Bone marrow (tissue), 2 donors: Measurements from ENCODE around the gene PCGF5.
"Not testable (repeated sequence)": the region's sequence is repeated elsewhere in the genome, so short reads cannot be mapped to it uniquely, and the experiment has no call there.

Source experiments
- DNase-seq, 2 donors: peaks; one replicate each; lab custom pipeline; 2025; lab: John Stamatoyannopoulos, UW

PCGF5 gene

DNA sequence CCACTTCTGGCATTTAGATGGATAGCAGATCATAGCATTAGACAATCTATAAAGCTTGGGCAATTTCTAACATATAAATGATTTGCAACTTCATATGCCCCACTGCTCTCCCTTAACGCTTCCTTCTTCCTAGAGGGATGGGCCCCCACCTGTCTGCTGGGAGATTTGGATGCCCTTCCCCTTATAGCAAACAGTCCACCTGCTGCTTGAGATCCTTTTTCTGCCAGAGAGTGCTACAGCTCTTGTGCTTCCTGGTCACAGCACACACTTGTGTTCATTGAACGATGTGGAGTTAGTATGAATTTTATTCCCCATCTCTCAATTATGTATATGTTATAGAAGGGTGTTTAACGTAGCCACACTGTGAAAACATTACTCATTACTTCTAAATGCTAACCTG is 10.4 kb upstream of the PCGF5 start:
- DNase-seq = no peak

DNA sequence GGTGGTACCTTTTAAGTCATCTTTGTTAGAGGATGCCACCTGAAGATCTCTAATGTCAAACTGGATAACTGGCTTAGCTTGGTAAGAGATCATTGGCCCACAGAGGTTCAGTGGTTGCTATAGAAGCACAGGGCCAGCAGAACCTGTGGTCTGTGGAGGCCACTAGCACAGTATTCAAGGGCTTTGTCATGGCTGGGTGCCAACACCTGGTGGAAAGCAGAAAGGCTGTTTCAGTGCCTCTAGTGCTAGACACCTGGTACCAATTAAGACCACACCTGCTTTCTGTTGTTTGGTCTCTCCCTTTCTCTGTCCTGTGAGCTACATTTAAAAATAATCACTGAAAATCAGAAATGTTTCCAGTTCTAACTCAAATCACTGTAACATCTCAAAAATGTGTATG is 10.0 kb upstream of the PCGF5 start:
- no peak for DNase-seq

DNA sequence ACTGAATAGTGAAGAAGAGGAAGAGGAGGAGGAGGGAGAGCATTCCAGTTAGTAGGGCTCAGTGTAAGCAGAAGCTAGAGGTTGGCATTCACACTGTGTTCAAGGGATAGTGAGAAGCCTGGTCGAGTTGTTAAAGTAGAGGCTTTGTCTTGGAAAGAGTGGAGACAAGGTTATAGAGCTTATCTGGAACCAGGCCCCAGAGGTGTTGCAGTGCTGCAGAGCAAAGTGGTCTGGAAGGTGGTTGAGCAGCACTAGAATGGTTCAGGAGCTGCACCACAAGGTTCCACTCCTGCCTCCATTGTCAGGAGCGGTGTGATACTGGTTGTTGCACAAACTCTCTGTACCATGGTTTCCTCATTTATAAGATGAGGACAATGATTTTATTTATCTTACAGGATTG is 8.8 kb upstream of the PCGF5 start:
- DNase-seq = no peak

DNA sequence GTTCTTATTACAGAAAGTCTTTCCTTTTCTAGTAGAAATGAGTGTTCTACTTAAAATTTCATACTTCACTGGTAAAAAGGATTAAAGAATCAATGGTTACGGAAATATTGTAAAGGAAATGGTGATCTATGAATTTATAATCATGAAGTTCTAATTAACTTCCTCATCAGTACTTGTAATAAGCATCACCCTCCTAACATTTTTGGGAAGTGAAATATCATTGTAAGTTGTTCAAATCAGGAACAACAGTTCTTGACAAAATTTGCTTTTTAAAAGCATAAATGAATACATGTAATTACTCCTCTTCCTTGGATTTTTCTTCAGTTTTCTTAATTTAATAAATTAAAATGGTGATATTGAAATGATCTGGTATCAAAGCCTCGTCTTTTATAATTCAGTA is 5.6 kb upstream of the PCGF5 start:
- DNase-seq = no peak

DNA sequence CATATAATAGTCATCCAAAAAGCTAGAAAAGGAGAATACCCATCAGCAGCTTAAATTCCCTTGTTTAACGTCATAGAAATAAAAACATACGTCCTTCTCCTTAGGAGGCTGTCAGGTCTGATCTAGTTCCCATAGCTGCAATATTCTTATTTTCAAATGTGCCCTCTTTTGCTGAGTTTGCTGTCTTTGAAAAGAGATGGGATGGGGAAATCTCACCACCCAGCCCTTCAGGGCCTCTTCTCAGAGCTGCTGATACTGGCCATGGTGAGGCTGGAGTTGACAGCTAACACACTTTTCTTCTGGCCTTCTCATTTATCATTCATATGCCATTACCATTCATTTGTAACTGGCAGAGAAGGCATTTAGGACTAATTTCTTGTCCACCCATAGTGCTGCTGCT is 5.1 kb upstream of the PCGF5 start:
- no peak for DNase-seq

DNA sequence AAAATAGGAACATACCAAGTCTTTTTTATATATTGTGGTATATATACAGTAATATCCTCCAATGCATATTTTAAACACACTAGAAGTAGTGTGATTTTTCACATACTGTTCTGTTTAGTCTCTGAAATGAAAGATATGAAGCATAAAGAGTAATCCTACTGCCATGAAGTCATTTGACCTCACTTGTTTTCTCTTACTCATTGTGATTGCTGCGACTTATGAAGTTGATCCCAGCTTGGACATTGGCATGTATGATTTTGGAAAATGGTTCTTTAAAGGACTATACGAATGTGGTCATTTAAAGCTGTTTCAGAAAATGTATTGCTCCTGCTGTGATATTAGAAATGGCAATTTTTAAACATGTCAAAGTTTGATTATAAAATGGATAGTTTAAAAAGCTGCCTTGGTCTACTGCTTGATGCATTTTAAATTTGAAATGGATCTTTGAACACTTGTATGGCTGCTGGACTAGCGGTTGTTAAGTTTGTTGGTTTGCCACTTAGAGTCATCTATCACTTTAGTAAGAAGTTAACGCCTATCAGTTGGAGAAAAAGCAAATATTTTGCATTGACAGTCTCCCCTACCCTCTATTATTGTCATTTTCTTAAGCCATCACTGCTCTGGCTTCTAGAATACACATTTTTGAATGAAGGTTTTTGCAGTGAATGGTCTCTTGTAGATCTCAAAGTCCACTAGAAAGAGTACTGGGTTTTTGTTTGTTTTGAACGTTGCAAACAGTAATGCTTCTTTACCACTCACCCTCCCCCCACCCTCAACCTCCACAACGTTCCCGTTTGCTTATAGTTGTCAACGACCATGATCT is 881 bp upstream of the PCGF5 start:
- no peak for DNase-seq

DNA sequence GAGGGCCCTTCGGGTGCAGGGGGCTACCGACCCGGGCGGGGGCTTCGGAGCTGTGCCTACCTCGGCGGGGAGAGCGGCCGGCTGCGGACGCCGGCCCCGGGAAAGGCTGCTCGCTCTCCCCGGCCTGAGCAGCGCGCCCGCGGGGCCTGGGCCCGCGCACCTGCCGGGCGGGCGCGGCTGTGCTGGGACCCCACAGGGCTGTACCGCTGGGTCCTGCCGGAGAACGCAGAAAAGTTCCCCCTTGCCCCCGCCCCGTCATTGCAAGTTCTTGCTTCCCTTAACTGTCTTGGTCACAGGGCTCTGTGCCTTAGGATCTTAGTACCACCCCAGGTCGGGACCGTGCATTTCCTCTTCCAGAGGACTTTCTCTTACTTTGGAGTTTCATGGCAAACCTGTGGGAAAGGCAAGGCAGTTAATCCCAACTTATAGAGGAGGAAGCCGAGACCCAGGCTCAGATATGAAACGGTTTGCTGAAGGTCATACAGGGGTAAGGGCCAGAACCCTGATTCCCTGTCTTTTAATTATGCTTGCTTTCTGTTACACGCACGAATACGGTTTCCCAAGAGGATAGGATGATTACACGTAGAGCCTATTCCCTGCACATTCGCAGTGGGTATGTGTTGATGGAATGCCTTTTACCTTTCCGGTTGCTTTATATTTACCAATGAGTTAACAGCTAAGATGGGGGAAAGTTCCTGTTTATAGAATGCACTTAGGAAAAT is 652 bp downstream of the PCGF5 start:
- peak in 1 of 2 donors; percentile 36 for DNase-seq

DNA sequence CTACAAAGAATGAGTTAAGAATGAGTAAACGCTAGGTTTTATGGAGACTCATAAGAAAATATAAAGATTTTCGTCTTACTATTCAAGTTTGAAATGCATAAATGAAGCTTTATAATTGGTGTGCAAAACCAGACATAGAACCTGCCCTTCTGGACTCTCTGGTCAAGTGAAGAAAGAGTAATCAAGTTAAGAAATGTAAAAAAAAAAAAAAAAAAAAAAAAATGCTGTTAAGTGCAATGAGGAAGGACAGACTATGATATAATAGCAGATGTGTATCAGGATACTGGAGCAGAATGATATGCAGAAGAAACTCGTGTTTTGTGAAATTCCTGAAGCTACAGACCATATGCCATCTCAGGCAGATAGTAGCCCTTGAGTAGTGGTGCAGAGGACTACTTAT is 5.6 kb downstream of the PCGF5 start:
- no peak for DNase-seq

DNA sequence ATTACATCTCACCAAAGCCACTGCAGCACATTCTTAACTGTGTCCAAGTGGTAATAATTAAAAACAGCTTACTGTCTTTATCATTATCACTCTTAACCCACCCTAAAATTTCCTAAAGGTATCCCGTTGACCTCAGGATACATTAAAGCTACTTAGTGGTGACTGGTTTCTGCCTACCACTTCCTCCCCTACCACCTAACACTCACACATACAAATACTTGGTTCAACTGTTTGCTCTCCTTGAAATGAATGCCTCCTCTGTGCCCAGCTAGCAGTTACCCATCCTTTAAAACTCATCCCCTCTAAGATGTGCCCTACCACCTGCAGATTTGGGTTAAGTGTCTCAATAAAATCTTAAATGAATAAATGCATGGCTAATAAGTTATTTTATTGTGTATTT is 7.1 kb downstream of the PCGF5 start:
- DNase-seq = no peak

DNA sequence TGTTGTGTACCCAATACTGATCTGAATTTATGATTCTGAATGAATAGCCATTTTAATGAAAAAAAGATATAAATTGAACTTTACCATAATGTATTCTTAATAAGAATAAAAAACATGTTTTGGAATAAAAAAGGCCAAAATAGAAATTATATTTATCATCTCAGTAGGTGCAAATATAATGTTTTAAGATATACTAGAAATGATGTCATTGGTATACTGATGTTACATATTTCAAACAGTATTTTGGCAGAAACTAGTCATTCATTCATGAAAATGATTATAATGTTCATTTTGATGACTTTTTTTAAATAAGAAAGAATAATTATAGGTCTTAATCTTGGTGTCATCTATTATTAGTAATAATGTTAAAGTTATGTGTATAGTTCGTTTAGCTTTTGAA is 9.2 kb downstream of the PCGF5 start:
- no peak for DNase-seq

DNA sequence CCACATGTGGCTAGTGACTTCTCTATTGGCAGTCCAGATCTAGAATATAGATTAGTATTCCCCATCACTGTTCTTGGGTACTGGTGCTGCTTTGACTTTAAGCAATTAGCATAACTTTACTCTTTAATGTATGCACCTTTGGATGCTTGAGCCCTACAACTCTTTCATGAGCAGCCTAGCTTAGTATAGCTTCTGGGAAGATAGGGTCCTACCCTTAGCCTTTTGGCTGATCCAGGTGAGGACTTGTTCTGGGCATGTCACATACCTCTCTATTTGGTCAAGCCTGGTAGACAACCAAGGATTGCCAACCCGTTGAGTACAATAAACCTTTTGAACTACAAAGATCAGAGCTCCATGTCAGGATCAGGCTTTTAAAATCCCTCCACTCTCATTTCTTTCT is 17.7 kb downstream of the PCGF5 start:
- no peak for DNase-seq

DNA sequence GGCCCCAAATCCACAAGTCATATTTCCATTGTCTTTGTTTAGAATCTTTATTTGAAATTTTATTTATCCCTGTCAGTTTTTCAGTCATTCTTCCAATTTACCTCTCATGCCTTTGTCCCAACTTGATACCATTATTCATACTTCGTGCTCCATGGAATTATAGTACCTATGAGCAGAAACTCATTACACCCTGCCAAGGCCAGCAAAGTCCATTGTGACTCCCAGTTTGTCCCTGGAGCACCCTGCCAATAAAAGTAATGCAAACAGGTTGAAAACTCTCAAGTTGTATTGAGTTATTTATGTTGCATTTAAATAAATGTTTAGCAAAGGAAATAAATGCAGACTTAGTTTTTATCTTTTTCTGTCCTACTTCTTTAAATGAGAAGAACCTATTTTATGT is 19.3 kb downstream of the PCGF5 start:
- no peak for DNase-seq

DNA sequence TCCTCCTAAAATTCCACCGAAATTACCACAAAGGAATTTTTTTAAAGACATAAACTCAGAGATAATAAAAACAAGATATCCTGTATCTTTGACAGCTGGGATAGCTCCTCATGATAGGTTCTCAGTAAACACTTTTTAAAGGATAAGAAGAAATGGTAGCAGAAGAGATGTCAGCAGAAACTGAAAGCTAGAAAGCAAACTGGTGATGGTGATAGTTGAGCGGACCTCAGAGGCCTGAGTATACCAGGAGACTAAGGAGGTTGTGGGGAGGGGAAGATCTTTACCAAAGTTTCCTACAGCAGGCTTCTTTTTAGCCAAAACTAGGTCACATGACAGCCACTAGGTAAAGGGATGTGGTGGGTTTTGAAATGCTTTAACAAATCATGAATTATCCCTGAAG is 22.5 kb downstream of the PCGF5 start:
- DNase-seq = no peak

DNA sequence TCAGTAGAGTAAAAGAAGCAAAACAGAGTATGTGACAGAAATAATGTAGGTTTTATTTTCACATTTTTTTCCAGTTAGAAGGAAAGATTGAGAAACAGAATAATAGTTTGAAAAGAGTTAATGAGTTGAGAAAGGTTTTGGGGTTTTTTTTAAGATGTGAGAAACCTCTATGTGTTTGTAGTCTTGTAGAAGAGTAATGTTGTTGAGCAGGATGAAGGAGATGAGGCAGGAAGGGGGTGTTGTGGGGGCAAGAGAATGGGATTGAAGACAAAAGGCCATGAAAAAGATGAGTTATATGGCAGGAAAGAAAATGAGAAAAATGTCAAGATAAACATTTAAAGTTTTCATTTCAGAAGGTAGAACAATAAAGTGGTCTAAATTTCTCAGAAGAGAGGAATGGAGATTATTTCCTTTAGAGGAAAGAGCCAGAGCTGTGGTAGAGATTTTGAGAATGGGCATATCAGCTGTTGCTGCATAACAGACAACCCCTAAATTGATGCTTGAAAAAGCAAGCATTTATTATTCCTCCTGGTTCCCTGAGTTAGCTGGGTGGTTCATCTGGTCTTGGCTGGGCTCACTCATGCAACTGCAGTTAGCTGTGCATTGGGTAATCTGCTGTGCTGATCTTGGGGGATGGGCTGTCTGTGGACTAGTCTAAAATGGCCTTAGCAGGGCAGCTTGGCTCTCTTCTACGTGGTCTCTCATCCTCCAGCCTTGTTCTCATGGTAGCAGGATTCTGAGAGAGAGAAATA is 27.1 kb downstream of the PCGF5 start:
- no peak for DNase-seq

DNA sequence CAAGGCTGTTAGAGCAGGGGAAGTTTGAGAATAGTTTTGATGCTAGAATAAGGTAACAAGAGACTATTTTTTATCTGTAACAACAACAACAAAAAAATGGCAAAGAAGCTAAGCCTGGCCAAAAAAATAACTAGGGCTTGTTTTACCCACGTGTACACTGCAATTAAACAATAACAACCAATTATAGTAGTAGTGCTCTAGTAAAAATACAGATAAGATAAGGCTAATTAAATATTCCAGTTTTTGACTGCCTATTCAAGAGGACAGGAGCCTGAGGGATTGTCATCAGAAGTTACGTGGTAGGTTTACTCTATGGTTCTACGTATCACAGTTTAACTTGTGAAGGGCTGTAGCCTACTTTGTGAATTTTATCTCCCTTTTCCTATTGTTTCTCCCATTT is 29.2 kb downstream of the PCGF5 start:
- DNase-seq = no peak

DNA sequence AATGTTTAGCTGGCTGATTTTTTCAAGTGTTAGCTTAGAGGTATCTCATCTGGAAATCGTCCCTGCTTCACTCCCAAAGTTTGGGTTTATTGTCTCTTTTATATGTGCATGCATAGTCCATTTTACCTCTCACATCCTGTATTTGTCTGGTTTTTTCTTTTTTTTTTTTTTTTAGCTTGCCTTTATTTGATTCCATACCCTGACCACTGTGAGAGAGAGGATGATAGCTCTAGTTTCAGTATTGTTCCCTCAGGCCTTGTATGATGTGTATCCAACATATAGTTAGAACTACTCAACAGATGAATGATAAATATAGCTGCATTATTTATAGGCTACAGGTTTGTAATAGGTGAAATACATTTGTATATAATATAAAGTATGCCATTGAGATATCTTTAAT is 29.9 kb downstream of the PCGF5 start:
- DNase-seq = no peak

DNA sequence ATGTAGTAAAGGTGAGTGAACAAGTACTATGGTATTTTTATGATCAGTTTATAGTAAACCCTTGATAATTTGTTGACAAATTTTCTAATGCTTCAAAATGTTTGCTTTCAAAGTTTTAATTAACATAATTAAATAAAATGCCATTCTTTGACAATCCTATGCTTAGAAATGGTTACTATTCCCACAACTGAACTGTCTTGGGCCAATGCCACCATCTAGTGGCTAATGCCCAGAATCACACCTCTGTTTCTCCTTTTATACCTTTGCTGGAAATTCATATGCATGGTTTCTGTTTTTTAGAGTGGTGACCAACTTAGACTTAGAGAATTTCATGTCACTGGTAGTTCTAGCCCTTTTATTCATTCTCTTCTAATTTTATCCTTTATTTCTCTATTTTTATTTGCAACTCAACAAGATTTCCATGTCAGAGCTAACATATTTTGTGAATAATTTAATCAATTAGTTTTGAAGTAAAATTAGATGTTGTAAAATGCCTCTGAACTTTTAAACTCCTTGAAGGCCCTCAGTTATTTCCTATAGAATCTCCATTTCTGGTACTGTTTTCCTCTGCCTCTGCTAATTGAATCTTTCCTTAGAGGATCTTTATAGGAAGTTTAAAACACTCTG is 31.1 kb downstream of the PCGF5 start:
- DNase-seq = peak in 1 of 2 donors; percentile 66

DNA sequence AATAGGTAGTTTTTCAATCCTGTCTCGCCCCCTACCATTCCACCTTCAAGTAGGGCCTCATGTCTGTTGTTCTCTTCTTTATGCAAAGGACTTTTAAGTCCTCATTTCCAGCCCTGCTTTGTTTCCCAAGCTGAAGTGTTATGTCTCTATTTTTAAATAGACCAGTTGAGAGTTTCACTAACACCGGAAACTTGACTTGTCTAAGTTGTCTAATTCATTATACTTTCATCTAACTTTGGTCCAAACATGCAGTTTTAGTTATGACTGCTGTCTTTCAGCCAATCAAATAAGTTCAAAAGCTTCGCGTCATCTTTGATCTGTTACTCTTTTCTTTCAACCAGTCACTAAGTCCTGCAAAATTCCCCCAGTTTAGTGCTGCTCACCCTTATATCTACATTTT is 32.8 kb downstream of the PCGF5 start:
- DNase-seq = no peak

DNA sequence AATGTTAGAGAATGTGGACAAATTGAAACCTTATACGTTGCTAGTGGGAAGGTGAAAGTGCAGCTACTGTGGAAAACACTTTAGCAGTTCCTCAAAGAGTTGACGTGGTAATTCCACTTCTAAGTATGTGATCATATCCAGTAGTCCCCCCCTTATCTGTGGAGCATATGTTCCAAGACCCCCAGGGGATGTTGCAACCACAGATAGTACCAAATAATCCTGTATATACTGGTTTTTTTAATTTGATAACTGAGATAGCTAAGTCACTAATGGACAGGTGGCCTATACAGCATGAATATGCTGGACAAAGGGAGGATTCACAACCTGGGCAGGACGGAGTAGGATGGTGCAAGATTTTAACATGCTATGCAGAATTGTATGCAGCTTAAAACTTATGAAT is 36.8 kb downstream of the PCGF5 start:
- no peak for DNase-seq

DNA sequence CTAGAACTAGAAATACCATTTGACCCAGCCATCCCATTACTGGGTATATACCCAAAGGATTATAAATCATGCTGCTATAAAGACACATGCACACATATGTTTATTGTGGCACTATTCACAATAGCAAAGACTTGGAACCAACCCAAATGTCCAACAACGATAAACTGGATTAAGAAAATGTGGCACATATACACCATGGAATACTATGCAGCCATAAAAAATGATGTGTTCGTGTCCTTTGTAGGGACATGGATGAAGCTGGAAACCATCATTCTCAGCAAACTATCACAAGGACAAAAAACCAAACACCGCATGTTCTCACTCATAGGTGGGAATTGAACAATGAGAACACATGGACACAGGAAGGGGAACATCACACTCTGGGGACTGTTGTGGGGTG is 40.0 kb downstream of the PCGF5 start:
- not testable (repeated sequence) for DNase-seq

DNA sequence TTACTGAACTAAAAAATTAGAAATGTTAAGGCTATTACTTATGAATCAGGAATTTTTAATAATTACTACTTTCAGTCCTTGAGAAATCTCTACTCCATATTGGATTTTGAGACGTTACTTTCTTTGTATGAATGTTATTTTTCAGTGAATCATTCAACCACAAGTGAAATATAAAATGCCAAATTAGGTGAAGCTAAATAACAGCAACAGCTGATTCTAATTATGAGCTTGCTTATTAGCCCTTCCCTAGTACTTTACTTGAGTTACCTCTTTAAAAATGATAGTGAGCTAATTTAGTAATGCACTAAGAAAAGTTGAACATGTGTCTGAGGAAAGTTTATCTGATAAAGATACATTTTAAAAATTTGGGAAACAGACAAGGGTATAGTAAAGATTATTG is 51.4 kb downstream of the PCGF5 start:
- DNase-seq = no peak

DNA sequence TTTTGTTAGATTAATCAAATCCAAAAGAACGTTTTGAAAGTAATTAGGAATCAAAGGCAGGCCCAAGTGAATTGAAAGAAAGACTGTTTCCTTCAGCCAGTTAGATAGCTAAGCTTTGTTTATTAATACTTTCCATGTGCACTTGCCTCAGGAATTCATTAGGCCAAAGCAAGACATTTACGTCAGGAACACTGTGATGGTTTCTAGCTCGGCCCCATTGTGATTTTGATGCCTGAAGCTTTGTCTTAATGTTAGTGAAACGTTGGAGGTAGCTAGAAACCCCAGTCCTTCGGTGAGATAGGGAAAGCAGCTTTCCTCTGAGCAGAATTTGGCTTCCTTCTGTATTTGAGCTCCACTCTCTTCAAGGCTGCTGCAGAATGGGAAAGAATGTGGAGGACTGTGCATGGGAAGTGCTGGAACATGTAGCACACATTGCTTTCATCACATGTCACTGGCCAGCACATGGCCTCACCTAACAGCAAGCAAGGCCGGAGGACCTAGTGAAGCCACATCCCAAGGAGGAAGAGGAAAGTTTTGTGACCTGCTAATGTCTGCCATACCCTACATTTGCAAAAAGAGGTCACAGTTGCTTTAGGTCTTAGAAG is 64.1 kb downstream of the PCGF5 start:
- no peak for DNase-seq
